Esophagus (tissue), 2 donors: ENCODE measurements around the gene HFM1. TPM values are rescaled to one million over a fixed set of nuclear protein-coding genes. Genes with fewer than 3 reads are reported as not detected.
A peak's percentile ranks its signal among the peaks of the same experiment; 100 is the strongest.
"Not testable (repeated sequence)": the region's sequence is repeated elsewhere in the genome, so short reads cannot be mapped to it uniquely, and the experiment has no call there.

Experiments used
- H3K27ac ChIP-seq, 2 donors: one replicate each; pipeline ENCODE4 v1.5.1; 2013; ENCODE audit warnings: low read depth in 2 of 2, mild to moderate bottlenecking in 2 of 2, inconsistent platforms in 1 of 2, low read length in 1 of 2, moderate library complexity in 1 of 2
- H3K27me3 ChIP-seq, 2 donors: one replicate each; pipeline ENCODE4 v1.6.1; 2013; ENCODE audit warnings: low read length in 2 of 2, control low read depth in 1 of 2, mild to moderate bottlenecking in 1 of 2; ENCODE audit not compliant: insufficient read depth in 2 of 2, control insufficient read depth in 1 of 2
- H3K36me3 ChIP-seq, 2 donors: one replicate each; pipeline ENCODE4 v1.6.1; 2013; ENCODE audit warnings: low read length in 1 of 2; ENCODE audit not compliant: control insufficient read depth in 2 of 2, insufficient read depth in 2 of 2
- H3K4me1 ChIP-seq, 2 donors: one replicate each; pipeline ENCODE4 v1.6.1; 2013; ENCODE audit warnings: low read length in 1 of 2; ENCODE audit not compliant: control insufficient read depth in 2 of 2, insufficient read depth in 2 of 2
- H3K4me3 ChIP-seq, 2 donors: one replicate each; pipeline ENCODE4 v1.5.1; 2013; ENCODE audit warnings: low read length in 2 of 2, mild to moderate bottlenecking in 2 of 2, low read depth in 1 of 2, moderate library complexity in 1 of 2
- H3K9me3 ChIP-seq, 2 donors: one replicate each; pipeline ENCODE4 v1.6.1; 2013; ENCODE audit warnings: mild to moderate bottlenecking in 2 of 2, low read depth in 1 of 2, low read length in 1 of 2, moderate library complexity in 1 of 2; ENCODE audit not compliant: control insufficient read depth in 2 of 2, insufficient read depth in 1 of 2
- WGBS, 2 donors: extraction: QIAGEN DNeasy Blood & Tissue Kit; methylation state at CpG; one replicate each; pipeline ENCODE4 v1.1.7; 2013; 5-methylcytosine and 5-hydroxymethylcytosine counted together
- polyA plus RNA-seq, 2 donors: library from polyadenylated mRNA; stranded (reverse); fragments of 200-250 nt; gene quantifications; one replicate each; pipeline ENCODE4 v1.2.3, GENCODE V29; 2013
- donor health status: healthy with polysubstance abuse.
- donor health status: Bipolar disorder and iron deficiency.

HFM1 gene, protein sequence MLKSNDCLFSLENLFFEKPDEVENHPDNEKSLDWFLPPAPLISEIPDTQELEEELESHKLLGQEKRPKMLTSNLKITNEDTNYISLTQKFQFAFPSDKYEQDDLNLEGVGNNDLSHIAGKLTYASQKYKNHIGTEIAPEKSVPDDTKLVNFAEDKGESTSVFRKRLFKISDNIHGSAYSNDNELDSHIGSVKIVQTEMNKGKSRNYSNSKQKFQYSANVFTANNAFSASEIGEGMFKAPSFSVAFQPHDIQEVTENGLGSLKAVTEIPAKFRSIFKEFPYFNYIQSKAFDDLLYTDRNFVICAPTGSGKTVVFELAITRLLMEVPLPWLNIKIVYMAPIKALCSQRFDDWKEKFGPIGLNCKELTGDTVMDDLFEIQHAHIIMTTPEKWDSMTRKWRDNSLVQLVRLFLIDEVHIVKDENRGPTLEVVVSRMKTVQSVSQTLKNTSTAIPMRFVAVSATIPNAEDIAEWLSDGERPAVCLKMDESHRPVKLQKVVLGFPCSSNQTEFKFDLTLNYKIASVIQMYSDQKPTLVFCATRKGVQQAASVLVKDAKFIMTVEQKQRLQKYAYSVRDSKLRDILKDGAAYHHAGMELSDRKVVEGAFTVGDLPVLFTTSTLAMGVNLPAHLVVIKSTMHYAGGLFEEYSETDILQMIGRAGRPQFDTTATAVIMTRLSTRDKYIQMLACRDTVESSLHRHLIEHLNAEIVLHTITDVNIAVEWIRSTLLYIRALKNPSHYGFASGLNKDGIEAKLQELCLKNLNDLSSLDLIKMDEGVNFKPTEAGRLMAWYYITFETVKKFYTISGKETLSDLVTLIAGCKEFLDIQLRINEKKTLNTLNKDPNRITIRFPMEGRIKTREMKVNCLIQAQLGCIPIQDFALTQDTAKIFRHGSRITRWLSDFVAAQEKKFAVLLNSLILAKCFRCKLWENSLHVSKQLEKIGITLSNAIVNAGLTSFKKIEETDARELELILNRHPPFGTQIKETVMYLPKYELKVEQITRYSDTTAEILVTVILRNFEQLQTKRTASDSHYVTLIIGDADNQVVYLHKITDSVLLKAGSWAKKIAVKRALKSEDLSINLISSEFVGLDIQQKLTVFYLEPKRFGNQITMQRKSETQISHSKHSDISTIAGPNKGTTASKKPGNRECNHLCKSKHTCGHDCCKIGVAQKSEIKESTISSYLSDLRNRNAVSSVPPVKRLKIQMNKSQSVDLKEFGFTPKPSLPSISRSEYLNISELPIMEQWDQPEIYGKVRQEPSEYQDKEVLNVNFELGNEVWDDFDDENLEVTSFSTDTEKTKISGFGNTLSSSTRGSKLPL (N-terminal part only)
- polyA plus RNA-seq: under 1 TPM; 0.12 to 0.18 TPM

DNA sequence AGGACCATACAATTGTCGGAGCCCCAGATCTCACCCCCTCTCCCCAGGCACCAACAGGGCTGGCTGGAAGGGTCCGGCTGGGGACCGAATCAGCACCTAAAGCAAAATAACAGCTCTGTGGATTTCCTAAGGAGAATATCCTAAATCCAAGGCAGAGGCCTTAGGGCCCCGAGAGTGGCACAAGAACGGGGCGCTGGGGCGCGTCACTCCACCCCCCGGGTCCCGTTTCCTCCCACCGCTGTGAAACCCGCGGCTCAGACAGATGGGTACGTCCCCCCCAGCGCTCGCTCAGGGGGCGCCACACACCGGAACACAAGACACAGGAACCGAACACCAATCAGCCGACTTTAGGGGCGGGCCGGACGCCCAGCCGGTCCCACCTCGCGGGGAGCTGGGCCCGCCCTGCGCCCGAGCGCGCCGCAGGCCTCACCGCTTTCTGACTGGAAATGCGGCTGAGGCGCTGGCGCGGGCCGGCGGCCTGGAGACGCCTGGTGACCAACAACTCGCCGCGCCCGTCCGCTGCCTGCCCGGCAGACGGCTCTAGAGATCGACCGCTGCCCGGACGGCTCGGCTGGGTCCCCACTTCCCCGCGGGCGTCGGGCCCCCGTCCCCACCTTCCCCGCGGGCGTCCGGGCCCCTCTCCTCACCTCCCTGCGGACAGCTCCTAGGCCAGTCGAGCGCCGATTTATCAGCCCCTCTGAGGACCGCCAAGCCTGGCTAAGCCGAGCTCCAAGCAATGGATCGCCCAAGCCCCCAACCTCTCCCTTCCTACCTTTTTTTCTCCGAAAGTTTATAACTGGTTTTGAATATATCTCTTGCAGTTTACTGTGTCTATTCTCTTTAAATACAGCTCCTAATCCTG is at the start of gene HFM1:
HFM1 (minus strand) TSS at position 687 of the 862 bp plus-strand sequence. CDS start 3,755 bp downstream, outside the sequence.
- H3K9me3 ChIP-seq: no peaks in the 10 kb centered on the region
- WGBS, 2 donors: 2% methylated on average over 63 to 69 of the region's 69 CpGs
- H3K36me3 ChIP-seq: no peaks in the 10 kb centered on the region
- H3K4me3 ChIP-seq: peak within 1 kb of the TSS; percentile 55 to 56
- no peaks in the 10 kb centered on the region for H3K4me1 ChIP-seq
- H3K27me3 ChIP-seq: peaks cover 0 to 4% of the 10 kb centered on the region in 2 donors
- peak within 1 kb of the TSS; percentile 68 to 80 for H3K27ac ChIP-seq

GRCh38 chr1:91454136-91454535 is 49.5 kb upstream of the HFM1 start:
- WGBS, 2 donors: 43 to 59% methylated on average over 2 of the region's 2 CpGs
- Histone ChIP-seq H3K9me3 (no peaks in the 10 kb centered on the region), H3K27me3 (no peaks in the 10 kb centered on the region), H3K27ac (no peak overlapping the region), H3K4me3 (no peak overlapping the region), H3K36me3 (no peaks in the 10 kb centered on the region), H3K4me1 (no peaks in the 10 kb centered on the region)

DNA sequence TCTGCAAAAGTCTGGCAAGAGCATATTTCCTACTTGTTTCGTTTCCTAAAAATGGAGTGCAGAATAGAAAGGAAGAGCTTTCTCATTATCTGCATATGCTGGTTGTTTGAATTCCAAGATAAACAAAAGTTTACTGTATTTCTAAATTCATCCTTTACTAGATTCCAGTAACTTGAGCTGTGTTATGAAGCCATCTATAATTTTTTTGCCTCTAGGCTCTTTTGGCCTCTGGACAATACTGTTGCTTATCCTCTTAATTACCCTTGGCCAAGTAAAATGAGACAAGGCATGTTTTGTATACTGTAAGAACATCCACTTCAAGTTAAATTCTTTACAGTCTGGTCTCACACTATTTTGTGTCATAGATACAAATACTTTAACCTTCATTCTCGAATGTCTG is 45.6 kb upstream of the HFM1 start:
- Histone ChIP-seq H3K4me3 (no peak overlapping the region), H3K36me3 (no peaks in the 10 kb centered on the region), H3K9me3 (no peaks in the 10 kb centered on the region), H3K27me3 (no peaks in the 10 kb centered on the region), H3K4me1 (no peaks in the 10 kb centered on the region), H3K27ac (no peak overlapping the region)
- 25 to 40% methylated on average over 2 of the region's 2 CpGs for WGBS, 2 donors

- WGBS, 2 donors: 73 to 95% methylated on average over 2 of the region's 2 CpGs
- H3K4me3 ChIP-seq, H3K36me3 ChIP-seq, H3K9me3 ChIP-seq, H3K27me3 ChIP-seq, H3K27ac ChIP-seq, H3K4me1 ChIP-seq: not testable (repeated sequence)
These were observed 43.1 kb upstream of the HFM1 start for GRCh38 chr1:91447782-91448181.

DNA sequence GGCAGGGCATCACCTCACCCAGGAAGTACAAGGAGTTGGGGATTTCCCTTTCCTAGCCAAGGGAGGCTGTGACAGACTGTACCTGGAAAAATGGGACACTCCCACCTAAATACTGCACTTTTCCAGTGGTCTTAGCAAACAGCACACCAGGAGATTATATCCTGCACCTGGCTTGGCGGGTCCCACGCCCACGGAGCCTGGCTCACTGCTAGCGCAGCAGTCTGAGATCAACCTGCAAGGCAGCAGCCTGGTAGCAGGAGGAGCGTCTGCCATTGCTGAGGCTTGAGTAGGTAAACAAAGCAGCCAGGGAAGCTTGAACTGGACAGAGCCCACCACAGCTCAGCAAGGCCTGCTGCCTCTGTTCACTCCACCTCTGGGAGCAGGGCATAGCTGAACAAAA is 37.3 kb upstream of the HFM1 start:
- H3K36me3 ChIP-seq, H3K4me3 ChIP-seq, H3K9me3 ChIP-seq, H3K4me1 ChIP-seq, H3K27ac ChIP-seq, H3K27me3 ChIP-seq: not testable (repeated sequence)
- 93 to 94% methylated on average over 5 of the region's 5 CpGs for WGBS, 2 donors

- no peak overlapping the region for H3K27ac ChIP-seq
- 74 to 84% methylated on average over 1 of the region's 1 CpG for WGBS, 2 donors
- peaks cover 0 to 3% of the 10 kb centered on the region in 2 donors for H3K9me3 ChIP-seq
- H3K4me3 ChIP-seq: no peak overlapping the region
- H3K36me3 ChIP-seq: no peaks in the 10 kb centered on the region
- H3K27me3 ChIP-seq: no peaks in the 10 kb centered on the region
- H3K4me1 ChIP-seq: no peaks in the 10 kb centered on the region
These were observed 36.2 kb upstream of the HFM1 start for GRCh38 chr1:91440847-91441246.

GRCh38 chr1:91439016-91439415 is 34.4 kb upstream of the HFM1 start:
- Histone ChIP-seq H3K9me3 (peaks cover 0 to 3% of the 10 kb centered on the region in 2 donors), H3K27ac (no peak overlapping the region), H3K4me3 (no peak overlapping the region), H3K27me3 (no peaks in the 10 kb centered on the region), H3K4me1 (no peaks in the 10 kb centered on the region), H3K36me3 (no peaks in the 10 kb centered on the region)

GRCh38 chr1:91428182-91428798 is 23.7 kb upstream of the HFM1 start:
- Histone ChIP-seq H3K27me3 (no peaks in the 10 kb centered on the region), H3K4me3 (no peak overlapping the region), H3K36me3 (no peaks in the 10 kb centered on the region), H3K9me3 (no peaks in the 10 kb centered on the region), H3K4me1 (no peaks in the 10 kb centered on the region), H3K27ac (no peak overlapping the region)
- 53 to 54% methylated on average over 13 of the region's 13 CpGs for WGBS, 2 donors
